Measurements from ENCODE around the gene CTNNA1.
A peak's percentile ranks its signal among the peaks of the same experiment; 100 is the strongest.

CTNNA1 gene

GRCh38 chr5:138949223-138949574, 196.0 kb downstream of the CTNNA1 start:
- DNase-seq = no peak
- no peaks in the 10 kb centered on the region for H3K27me3 ChIP-seq (replicated peaks in 2 of 5; ENCODE audit: control insufficient read depth in 4 of 5, insufficient read depth in 5 of 5, low read length in 4 of 5)
- ChIA-PET CTCF (interaction anchor here (1.8 kb wide), 1 partner anchor 15 kb away, joined by 7 read pairs; no protein-coding TSS in a partner anchor), POLR2A (no interaction called here)
- H3K4me1 ChIP-seq (ENCODE audit: control extremely low read depth in 1 of 4, control insufficient read depth in 4 of 4, insufficient read depth in 4 of 4, low read length in 3 of 4) = peaks cover 0 to 39% (median 29%) of the 10 kb centered on the region in 4 experiments
- H3K9me3 ChIP-seq (ENCODE audit: control extremely low read depth in 1 of 5, control insufficient read depth in 4 of 5, insufficient read depth in 2 of 5, low read depth in 1 of 5, low read length in 4 of 5) = no peaks in the 10 kb centered on the region
- peaks cover 0 to 42% (median 28%) of the 10 kb centered on the region in 4 experiments for H3K36me3 ChIP-seq (ENCODE audit: control insufficient read depth in 4 of 4, insufficient read depth in 4 of 4, low read length in 3 of 4)
- WGBS (ENCODE audit: insufficient coverage) = 97% methylated on average over 4 of the region's 4 CpGs
- no peak overlapping the region for H3K27ac ChIP-seq (ENCODE audit: insufficient read depth in 1 of 2, low read depth in 1 of 2, low read length in 2 of 2, poor library complexity in 1 of 2, severe bottlenecking in 2 of 2)
- no peak overlapping the region for H3K4me3 ChIP-seq (ENCODE audit: control insufficient read depth in 1 of 7, extremely low read depth in 1 of 7, insufficient read depth in 4 of 7, low read depth in 2 of 7, low read length in 6 of 7)

- no peak for DNase-seq
- 100% methylated on average over 2 of the region's 3 CpGs for WGBS (ENCODE audit: insufficient coverage)
- POLR2A ChIA-PET = no interaction called here
- Histone ChIP-seq H3K36me3 (ENCODE audit: control insufficient read depth in 4 of 4, insufficient read depth in 4 of 4, low read length in 3 of 4) (peaks cover 0 to 42% (median 28%) of the 10 kb centered on the region in 4 experiments), H3K4me3 (ENCODE audit: control insufficient read depth in 1 of 7, extremely low read depth in 1 of 7, insufficient read depth in 4 of 7, low read depth in 2 of 7, low read length in 6 of 7) (no peak overlapping the region), H3K9me3 (ENCODE audit: control extremely low read depth in 1 of 5, control insufficient read depth in 4 of 5, insufficient read depth in 2 of 5, low read depth in 1 of 5, low read length in 4 of 5) (no peaks in the 10 kb centered on the region), H3K27ac (ENCODE audit: insufficient read depth in 1 of 2, low read depth in 1 of 2, low read length in 2 of 2, poor library complexity in 1 of 2, severe bottlenecking in 2 of 2) (no peak overlapping the region), H3K4me1 (ENCODE audit: control extremely low read depth in 1 of 4, control insufficient read depth in 4 of 4, insufficient read depth in 4 of 4, low read length in 3 of 4) (peaks cover 0 to 34% (median 21%) of the 10 kb centered on the region in 4 experiments), H3K27me3 (replicated peaks in 2 of 5; ENCODE audit: control insufficient read depth in 4 of 5, insufficient read depth in 5 of 5, low read length in 4 of 5) (no peaks in the 10 kb centered on the region)
- CTCF ChIA-PET = interaction anchor here (1.8 kb wide), 1 partner anchor 14 kb away, joined by 7 read pairs; no protein-coding TSS in a partner anchor
Observed at GRCh38 chr5:138949988-138950387, 196.8 kb downstream of the CTNNA1 start.

- 100% methylated on average over 14 of the region's 14 CpGs for WGBS (ENCODE audit: insufficient coverage)
- H3K27ac ChIP-seq (ENCODE audit: insufficient read depth in 1 of 2, low read depth in 1 of 2, low read length in 2 of 2, poor library complexity in 1 of 2, severe bottlenecking in 2 of 2) = no peak overlapping the region
- H3K36me3 ChIP-seq (ENCODE audit: control insufficient read depth in 4 of 4, insufficient read depth in 4 of 4, low read length in 3 of 4) = peaks cover 0 to 42% (median 27%) of the 10 kb centered on the region in 4 experiments
- ChIA-PET CTCF (interaction anchor here (0.6 to 1.8 kb wide), 2 partner anchors 13 to 121 kb away, joined by 3 to 7 read pairs; no protein-coding TSS in a partner anchor), POLR2A (interaction anchor here (0.5 kb wide), 1 partner anchor 30 kb away, joined by 3 read pairs; no protein-coding TSS in a partner anchor)
- H3K9me3 ChIP-seq (ENCODE audit: control extremely low read depth in 1 of 5, control insufficient read depth in 4 of 5, insufficient read depth in 2 of 5, low read depth in 1 of 5, low read length in 4 of 5) = no peaks in the 10 kb centered on the region
- H3K27me3 ChIP-seq (replicated peaks in 2 of 5; ENCODE audit: control insufficient read depth in 4 of 5, insufficient read depth in 5 of 5, low read length in 4 of 5) = no peaks in the 10 kb centered on the region
- no peak for DNase-seq
- H3K4me1 ChIP-seq (ENCODE audit: control extremely low read depth in 1 of 4, control insufficient read depth in 4 of 4, insufficient read depth in 4 of 4, low read length in 3 of 4) = peaks cover 0 to 34% (median 21%) of the 10 kb centered on the region in 4 experiments
- H3K4me3 ChIP-seq (ENCODE audit: control insufficient read depth in 1 of 7, extremely low read depth in 1 of 7, insufficient read depth in 4 of 7, low read depth in 2 of 7, low read length in 6 of 7) = no peak overlapping the region
Observed at GRCh38 chr5:138950421-138951031, 197.3 kb downstream of the CTNNA1 start.

- DNase-seq = no peak
- no peaks in the 10 kb centered on the region for H3K9me3 ChIP-seq (ENCODE audit: control extremely low read depth in 1 of 5, control insufficient read depth in 4 of 5, insufficient read depth in 2 of 5, low read depth in 1 of 5, low read length in 4 of 5)
- H3K36me3 ChIP-seq (ENCODE audit: control insufficient read depth in 4 of 4, insufficient read depth in 4 of 4, low read length in 3 of 4) = peaks cover 0 to 42% (median 27%) of the 10 kb centered on the region in 4 experiments
- no peak overlapping the region for H3K27ac ChIP-seq (ENCODE audit: insufficient read depth in 1 of 2, low read depth in 1 of 2, low read length in 2 of 2, poor library complexity in 1 of 2, severe bottlenecking in 2 of 2)
- 92% methylated on average over 12 of the region's 18 CpGs for WGBS (ENCODE audit: insufficient coverage)
- H3K27me3 ChIP-seq (replicated peaks in 2 of 5; ENCODE audit: control insufficient read depth in 4 of 5, insufficient read depth in 5 of 5, low read length in 4 of 5) = no peaks in the 10 kb centered on the region
- ChIA-PET POLR2A (interaction anchor here (0.5 kb wide), 1 partner anchor 30 kb away, joined by 3 read pairs; no protein-coding TSS in a partner anchor), CTCF (interaction anchor here (0.6 to 1.8 kb wide), 2 partner anchors 13 to 120 kb away, joined by 3 to 7 read pairs; no protein-coding TSS in a partner anchor)
- no peak overlapping the region for H3K4me3 ChIP-seq (ENCODE audit: control insufficient read depth in 1 of 7, extremely low read depth in 1 of 7, insufficient read depth in 4 of 7, low read depth in 2 of 7, low read length in 6 of 7)
- H3K4me1 ChIP-seq (ENCODE audit: control extremely low read depth in 1 of 4, control insufficient read depth in 4 of 4, insufficient read depth in 4 of 4, low read length in 3 of 4) = peaks cover 0 to 34% (median 21%) of the 10 kb centered on the region in 4 experiments
Observed at GRCh38 chr5:138951091-138951985, 198.1 kb downstream of the CTNNA1 start.

DNA sequence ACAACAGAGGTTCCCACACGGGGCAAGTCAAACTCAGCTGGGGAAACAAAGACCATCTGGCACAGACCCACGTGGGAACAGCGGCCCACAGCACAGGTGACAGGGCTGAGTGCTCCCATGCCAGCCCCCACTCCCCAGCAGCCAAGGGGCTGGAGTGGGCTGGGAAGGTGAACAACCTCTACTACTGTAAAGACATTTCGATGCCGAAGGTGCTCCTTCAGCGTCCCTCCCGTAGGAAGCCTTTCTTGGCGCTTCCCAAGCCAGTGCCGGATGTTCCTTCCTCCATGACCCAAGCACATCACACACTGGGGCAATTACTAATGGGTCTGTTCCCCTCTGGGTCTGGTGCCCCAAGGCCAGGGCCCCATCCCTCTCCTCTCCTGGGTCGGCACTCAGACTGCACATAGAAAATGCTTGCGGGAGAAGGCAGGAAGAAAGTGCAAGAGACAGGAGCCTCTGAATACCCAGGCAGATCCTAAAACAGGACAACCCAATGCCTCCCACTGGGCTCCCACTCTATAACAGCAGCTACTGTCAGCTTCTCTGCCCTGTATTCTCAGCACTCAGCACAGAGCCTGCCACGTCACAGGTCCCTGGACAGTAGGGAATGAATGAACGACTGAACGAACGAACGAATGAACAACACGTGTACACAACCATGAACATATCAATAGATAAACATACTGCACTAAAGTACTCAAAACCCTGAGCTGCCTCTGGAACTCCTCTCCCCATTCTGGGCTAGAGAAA, 198.9 kb downstream of the CTNNA1 start:
- ChIA-PET POLR2A (interaction anchor here (1.2 kb wide), 1 partner anchor 12 kb away, joined by 3 read pairs; no protein-coding TSS in a partner anchor), CTCF (interaction anchor here (3.9 kb wide), 1 partner anchor 12 kb away, joined by 21 read pairs; no protein-coding TSS in a partner anchor)
- no peak for DNase-seq
- peaks cover 0 to 34% (median 21%) of the 10 kb centered on the region in 4 experiments for H3K4me1 ChIP-seq (ENCODE audit: control extremely low read depth in 1 of 4, control insufficient read depth in 4 of 4, insufficient read depth in 4 of 4, low read length in 3 of 4)
- H3K27me3 ChIP-seq (replicated peaks in 2 of 5; ENCODE audit: control insufficient read depth in 4 of 5, insufficient read depth in 5 of 5, low read length in 4 of 5) = no peaks in the 10 kb centered on the region
- 93% methylated on average over 10 of the region's 17 CpGs for WGBS (ENCODE audit: insufficient coverage)
- peak overlapping the region in 1 of 2 experiments; percentile 2 for H3K27ac ChIP-seq (ENCODE audit: insufficient read depth in 1 of 2, low read depth in 1 of 2, low read length in 2 of 2, poor library complexity in 1 of 2, severe bottlenecking in 2 of 2)
- peaks cover 0 to 36% (median 23%) of the 10 kb centered on the region in 4 experiments for H3K36me3 ChIP-seq (ENCODE audit: control insufficient read depth in 4 of 4, insufficient read depth in 4 of 4, low read length in 3 of 4)
- H3K4me3 ChIP-seq (ENCODE audit: control insufficient read depth in 1 of 7, extremely low read depth in 1 of 7, insufficient read depth in 4 of 7, low read depth in 2 of 7, low read length in 6 of 7) = peak overlapping the region in 1 of 7 experiments; percentile 0
- no peaks in the 10 kb centered on the region for H3K9me3 ChIP-seq (ENCODE audit: control extremely low read depth in 1 of 5, control insufficient read depth in 4 of 5, insufficient read depth in 2 of 5, low read depth in 1 of 5, low read length in 4 of 5)

DNA sequence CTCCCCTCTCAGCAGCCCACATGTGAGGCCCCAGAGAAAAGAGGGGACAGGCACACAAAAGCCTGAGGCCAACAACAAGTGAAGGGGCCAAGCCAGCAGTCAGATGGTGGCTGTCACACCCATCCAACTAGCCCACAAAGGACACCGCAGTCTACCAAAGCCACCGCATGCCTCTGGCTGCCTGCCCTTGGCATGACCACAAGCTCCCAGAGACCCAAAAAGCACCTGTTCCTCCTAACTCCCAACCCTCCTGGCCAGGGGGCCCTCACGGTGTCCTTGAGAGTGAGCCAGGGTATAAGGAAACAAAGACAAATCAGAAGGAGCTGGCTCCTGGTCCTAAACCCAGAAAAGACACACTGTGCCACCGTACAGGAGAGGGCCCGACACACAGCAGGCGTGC, 199.7 kb downstream of the CTNNA1 start:
- Histone ChIP-seq H3K27me3 (replicated peaks in 2 of 5; ENCODE audit: control insufficient read depth in 4 of 5, insufficient read depth in 5 of 5, low read length in 4 of 5) (no peaks in the 10 kb centered on the region), H3K27ac (ENCODE audit: insufficient read depth in 1 of 2, low read depth in 1 of 2, low read length in 2 of 2, poor library complexity in 1 of 2, severe bottlenecking in 2 of 2) (peak overlapping the region in 1 of 2 experiments; percentile 2), H3K4me3 (ENCODE audit: control insufficient read depth in 1 of 7, extremely low read depth in 1 of 7, insufficient read depth in 4 of 7, low read depth in 2 of 7, low read length in 6 of 7) (peak overlapping the region in 1 of 7 experiments; percentile 24), H3K4me1 (ENCODE audit: control extremely low read depth in 1 of 4, control insufficient read depth in 4 of 4, insufficient read depth in 4 of 4, low read length in 3 of 4) (peaks cover 0 to 34% (median 21%) of the 10 kb centered on the region in 4 experiments), H3K36me3 (ENCODE audit: control insufficient read depth in 4 of 4, insufficient read depth in 4 of 4, low read length in 3 of 4) (peaks cover 0 to 28% (median 17%) of the 10 kb centered on the region in 4 experiments), H3K9me3 (ENCODE audit: control extremely low read depth in 1 of 5, control insufficient read depth in 4 of 5, insufficient read depth in 2 of 5, low read depth in 1 of 5, low read length in 4 of 5) (no peaks in the 10 kb centered on the region)
- peak; percentile 40 to 68 (median 67) for DNase-seq
- ChIA-PET POLR2A (interaction anchor here (1.2 kb wide), 1 partner anchor 11 kb away, joined by 3 read pairs; no protein-coding TSS in a partner anchor), CTCF (interaction anchor here (0.6 to 3.9 kb wide), 6 partner anchors 11 to 309 kb away, joined by 3 to 21 read pairs (median 3); no protein-coding TSS in a partner anchor)
- 0% methylated on average over 4 of the region's 6 CpGs for WGBS (ENCODE audit: insufficient coverage)
